ENCODE results near the gene ZBTB7C.

Gene ZBTB7C

DNA sequence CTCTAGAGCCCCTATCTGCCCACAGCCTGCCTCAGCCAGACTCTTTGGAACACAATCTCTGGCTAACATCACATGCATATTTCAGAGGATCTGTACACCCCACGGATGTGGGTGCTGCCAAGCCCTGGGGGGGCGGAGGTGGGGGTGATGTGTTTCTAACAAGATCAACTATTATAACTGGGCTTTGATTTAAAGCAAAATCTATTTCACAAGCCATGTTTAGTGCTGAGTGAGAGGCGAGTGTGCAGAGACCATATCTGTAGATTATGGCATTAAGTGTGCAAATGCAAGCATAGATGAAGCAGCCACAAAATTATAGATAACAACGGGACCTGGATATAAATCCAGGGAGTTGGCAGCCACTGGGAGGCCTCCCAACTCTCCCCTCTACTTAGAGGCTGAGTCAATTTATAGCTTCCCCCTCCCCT lies 342.9 kb downstream of the ZBTB7C start:
- Histone ChIP-seq H3K9ac (ENCODE audit: low read depth, low read length) (no peak overlapping the region), H2AFZ (ENCODE audit: low read depth, low read length) (no peak overlapping the region), H3K4me2 (ENCODE audit: insufficient read depth, low read length) (no peak overlapping the region), H3K4me1 (ENCODE audit: insufficient read depth, low read length) (no peaks in the 10 kb centered on the region), H3K27me3 (ENCODE audit: insufficient read depth, low read length, poor library complexity) (no peaks in the 10 kb centered on the region), H3K4me3 (ENCODE audit: low read depth in 1 of 2, low read length in 2 of 2) (no peak overlapping the region), H3K79me2 (ENCODE audit: insufficient read depth, low read length) (no peaks in the 10 kb centered on the region), H3K27ac (ENCODE audit: low read length) (no peak overlapping the region), H3K9me3 (ENCODE audit: insufficient read depth, low read length, severe bottlenecking) (no peaks in the 10 kb centered on the region), H4K20me1 (ENCODE audit: insufficient read depth, low read length) (0 out of 2 replicates have a peak, but pooled peaks cover 2% of the 10 kb centered on the region), H3K36me3 (ENCODE audit: insufficient read depth, low read length) (no peaks in the 10 kb centered on the region)
- ATAC-seq (ENCODE audit: insufficient read depth, low read depth) (no peak), DNase-seq (no peak)
- TF ChIP-seq EZH2 (IDR thresholded peaks at IDR 0.05; ENCODE audit: borderline replicate concordance, low read depth, low read length, severe bottlenecking) = no peak
- TF ChIP-seq, protein P1, sequence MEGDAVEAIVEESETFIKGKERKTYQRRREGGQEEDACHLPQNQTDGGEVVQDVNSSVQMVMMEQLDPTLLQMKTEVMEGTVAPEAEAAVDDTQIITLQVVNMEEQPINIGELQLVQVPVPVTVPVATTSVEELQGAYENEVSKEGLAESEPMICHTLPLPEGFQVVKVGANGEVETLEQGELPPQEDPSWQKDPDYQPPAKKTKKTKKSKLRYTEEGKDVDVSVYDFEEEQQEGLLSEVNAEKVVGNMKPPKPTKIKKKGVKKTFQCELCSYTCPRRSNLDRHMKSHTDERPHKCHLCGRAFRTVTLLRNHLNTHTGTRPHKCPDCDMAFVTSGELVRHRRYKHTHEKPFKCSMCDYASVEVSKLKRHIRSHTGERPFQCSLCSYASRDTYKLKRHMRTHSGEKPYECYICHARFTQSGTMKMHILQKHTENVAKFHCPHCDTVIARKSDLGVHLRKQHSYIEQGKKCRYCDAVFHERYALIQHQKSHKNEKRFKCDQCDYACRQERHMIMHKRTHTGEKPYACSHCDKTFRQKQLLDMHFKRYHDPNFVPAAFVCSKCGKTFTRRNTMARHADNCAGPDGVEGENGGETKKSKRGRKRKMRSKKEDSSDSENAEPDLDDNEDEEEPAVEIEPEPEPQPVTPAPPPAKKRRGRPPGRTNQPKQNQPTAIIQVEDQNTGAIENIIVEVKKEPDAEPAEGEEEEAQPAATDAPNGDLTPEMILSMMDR (IDR thresholded peaks at IDR 0.05; ENCODE audit: borderline replicate concordance, extremely low read depth, low read length, poor library complexity, severe bottlenecking) = no peak

DNA sequence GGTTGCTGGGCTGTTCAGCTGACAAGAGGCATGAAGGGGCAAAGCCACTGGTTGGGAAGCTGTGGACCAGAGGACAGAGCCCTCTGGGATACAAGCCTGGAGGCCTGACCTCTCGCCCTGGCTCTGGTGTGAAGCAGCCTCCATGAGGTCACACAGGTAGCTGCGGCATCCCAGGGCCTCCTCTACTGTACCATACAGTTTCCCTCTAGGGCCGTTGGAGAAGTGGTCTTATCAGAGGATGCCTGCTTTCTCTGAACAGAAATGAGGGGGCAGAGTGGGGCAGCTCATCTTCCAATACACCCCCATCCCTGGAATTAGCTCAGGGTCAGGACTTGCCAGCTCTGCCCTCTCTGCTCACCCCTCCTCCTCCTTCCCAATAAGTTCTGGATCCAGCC lies 343.6 kb downstream of the ZBTB7C start:
- no peaks in the 10 kb centered on the region for H3K27me3 ChIP-seq (ENCODE audit: insufficient read depth, low read length, poor library complexity)
- no peak overlapping the region for H3K4me3 ChIP-seq (ENCODE audit: low read depth in 1 of 2, low read length in 2 of 2)
- no peaks in the 10 kb centered on the region for H3K79me2 ChIP-seq (ENCODE audit: insufficient read depth, low read length)
- no peak overlapping the region for H3K27ac ChIP-seq (ENCODE audit: low read length)
- ATAC-seq (ENCODE audit: insufficient read depth, low read depth) (no peak), DNase-seq (no peak)
- TF ChIP-seq, protein P1 (IDR thresholded peaks at IDR 0.05; ENCODE audit: borderline replicate concordance, extremely low read depth, low read length, poor library complexity, severe bottlenecking) = no peak
- TF ChIP-seq EZH2 (IDR thresholded peaks at IDR 0.05; ENCODE audit: borderline replicate concordance, low read depth, low read length, severe bottlenecking) = no peak
- no peaks in the 10 kb centered on the region for H3K36me3 ChIP-seq (ENCODE audit: insufficient read depth, low read length)
- H2AFZ ChIP-seq (ENCODE audit: low read depth, low read length) = no peak overlapping the region
- H3K4me1 ChIP-seq (ENCODE audit: insufficient read depth, low read length) = no peaks in the 10 kb centered on the region
- no peaks in the 10 kb centered on the region for H3K9me3 ChIP-seq (ENCODE audit: insufficient read depth, low read length, severe bottlenecking)
- H3K4me2 ChIP-seq (ENCODE audit: insufficient read depth, low read length) = no peak overlapping the region
- H3K9ac ChIP-seq (ENCODE audit: low read depth, low read length) = no peak overlapping the region
- peaks cover 4% of the 10 kb centered on the region for H4K20me1 ChIP-seq (ENCODE audit: insufficient read depth, low read length)

DNA sequence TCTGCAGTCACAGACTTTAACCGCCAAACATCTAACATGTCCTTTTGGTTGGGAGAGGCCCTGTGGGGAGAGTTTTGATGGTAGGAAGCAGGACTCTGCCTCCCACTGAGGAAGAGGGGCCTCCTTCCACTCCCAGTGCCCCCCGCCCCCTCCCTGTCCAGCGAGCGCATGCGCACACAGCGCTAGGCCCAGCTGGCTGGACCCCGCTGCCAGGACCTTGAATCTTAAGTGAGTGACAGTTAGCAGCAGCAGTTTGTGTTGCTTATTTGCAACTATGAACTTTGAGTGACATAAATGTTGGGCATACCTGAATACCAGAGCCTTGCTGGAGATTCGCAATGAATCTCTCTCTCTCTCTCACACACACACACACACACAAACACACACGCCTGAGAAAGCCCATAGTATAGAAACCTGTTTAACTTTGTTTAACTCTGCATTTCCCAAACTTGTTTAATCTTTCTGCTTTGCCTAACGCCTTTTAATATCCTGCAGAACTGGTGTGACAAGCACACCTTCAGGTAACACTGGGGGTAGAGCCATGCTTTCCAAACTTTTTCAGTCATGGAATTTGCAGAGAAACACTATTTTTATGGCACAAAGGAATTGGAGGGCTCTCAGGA lies 344.1 kb downstream of the ZBTB7C start:
- ATAC-seq (ENCODE audit: insufficient read depth, low read depth) = no peak
- TF ChIP-seq, protein P1 (IDR thresholded peaks at IDR 0.05; ENCODE audit: borderline replicate concordance, extremely low read depth, low read length, poor library complexity, severe bottlenecking) = no peak
- TF ChIP-seq EZH2 (IDR thresholded peaks at IDR 0.05; ENCODE audit: borderline replicate concordance, low read depth, low read length, severe bottlenecking) = no peak
- H4K20me1 ChIP-seq (ENCODE audit: insufficient read depth, low read length) = peaks cover 5% of the 10 kb centered on the region
- no peaks in the 10 kb centered on the region for H3K36me3 ChIP-seq (ENCODE audit: insufficient read depth, low read length)
- H3K4me1 ChIP-seq (ENCODE audit: insufficient read depth, low read length) = no peaks in the 10 kb centered on the region
- no peak overlapping the region for H3K4me3 ChIP-seq (ENCODE audit: low read depth in 1 of 2, low read length in 2 of 2)
- no peaks in the 10 kb centered on the region for H3K79me2 ChIP-seq (ENCODE audit: insufficient read depth, low read length)
- no peak overlapping the region for H2AFZ ChIP-seq (ENCODE audit: low read depth, low read length)
- no peak overlapping the region for H3K27ac ChIP-seq (ENCODE audit: low read length)
- no peaks in the 10 kb centered on the region for H3K27me3 ChIP-seq (ENCODE audit: insufficient read depth, low read length, poor library complexity)
- no peak overlapping the region for H3K4me2 ChIP-seq (ENCODE audit: insufficient read depth, low read length)
- no peak for DNase-seq
- no peaks in the 10 kb centered on the region for H3K9me3 ChIP-seq (ENCODE audit: insufficient read depth, low read length, severe bottlenecking)
- no peak overlapping the region for H3K9ac ChIP-seq (ENCODE audit: low read depth, low read length)
